Stimulated activated CD8-positive, alpha-beta memory T cell treated with anti-CD3 and anti-CD28 coated beads, Interleukin-12 subunit alpha, Interleukin-12 subunit beta, amount 100 ng/mL, for 24 hours (primary cell): ENCODE results near the gene PRICKLE3.

Experiments
- DNase-seq: peaks from one replicate; pipeline ENCODE4 v3.0.0-alpha.2; 2020; ENCODE audit errors: extremely low read depth

The PRICKLE3 gene

GRCh38 chrX:49205443-49205842 is 19.3 kb upstream of the PRICKLE3 start:
- no peak for DNase-seq

- DNase-seq = no peak
Measured at GRCh38 chrX:49204709-49205108, 18.5 kb upstream of the PRICKLE3 start.

GRCh38 chrX:49204017-49204416 is 17.8 kb upstream of the PRICKLE3 start:
- no peak for DNase-seq

GRCh38 chrX:49203536-49203935 is 17.4 kb upstream of the PRICKLE3 start:
- DNase-seq = no peak

- DNase-seq = no peak
Measured at GRCh38 chrX:49202022-49202421, 15.8 kb upstream of the PRICKLE3 start.

- peak; percentile 66 for DNase-seq
Measured at GRCh38 chrX:49199906-49200771, 14.0 kb upstream of the PRICKLE3 start, which contains the start of gene SYP. SYP (minus strand) TSS chrX:49200193; CDS start chrX:49200186, 7 bp downstream.

GRCh38 chrX:49199315-49199595 is 13.1 kb upstream of the PRICKLE3 start:
- no peak for DNase-seq

GRCh38 chrX:49198540-49199314 is 12.6 kb upstream of the PRICKLE3 start:
- no peak for DNase-seq

GRCh38 chrX:49197543-49198087 is 11.4 kb upstream of the PRICKLE3 start:
- DNase-seq = no peak

- DNase-seq = no peak
Measured at GRCh38 chrX:49193542-49193964, 7.4 kb upstream of the PRICKLE3 start.

- no peak for DNase-seq
Measured at GRCh38 chrX:49192722-49193328, 6.7 kb upstream of the PRICKLE3 start.

- DNase-seq = no peak
Measured at GRCh38 chrX:49191574-49192011, 5.4 kb upstream of the PRICKLE3 start.

GRCh38 chrX:49190821-49191573 is 4.8 kb upstream of the PRICKLE3 start:
- DNase-seq = peak; percentile 56

GRCh38 chrX:49189606-49190005 is 3.4 kb upstream of the PRICKLE3 start:
- no peak for DNase-seq

GRCh38 chrX:49188468-49189076 is 2.4 kb upstream of the PRICKLE3 start:
- DNase-seq = no peak

GRCh38 chrX:49187526-49187925 is 1.4 kb upstream of the PRICKLE3 start:
- DNase-seq = no peak

GRCh38 chrX:49187028-49187394 is 838 bp upstream of the PRICKLE3 start:
- DNase-seq = no peak

GRCh38 chrX:49184294-49185281 is 1.6 kb downstream of the PRICKLE3 start:
- DNase-seq = no peak

- DNase-seq = no peak
Measured at GRCh38 chrX:49183701-49184281, 2.4 kb downstream of the PRICKLE3 start.

GRCh38 chrX:49179358-49179757 is 6.8 kb downstream of the PRICKLE3 start:
- no peak for DNase-seq
